GM15510 (cell line): ENCODE results near the gene CDKN1C.
A peak's percentile ranks its signal among the peaks of the same experiment; 100 is the strongest.

Experiments used
- POLR2A ChIP-seq: IDR thresholded peaks from 3 replicates; pipeline ENCODE4 v1.6.1; 2011; ENCODE audit warnings: borderline replicate concordance; ENCODE audit not compliant: insufficient read length; ENCODE audit errors: extremely low read depth

The CDKN1C gene

GRCh38 chr11:2885678-2886081, at the start of gene CDKN1C:
Gene CDKN1C, minus strand, starts transcription at chr11:2885775. Its CDS starts 319 bp downstream, at chr11:2885456.
- TF ChIP-seq POLR2A: no peak

GRCh38 chr11:2934611-2935239, 49.1 kb upstream of the CDKN1C start:
- no peak for TF ChIP-seq POLR2A

GRCh38 chr11:2934021-2934550, 48.5 kb upstream of the CDKN1C start:
- TF ChIP-seq POLR2A: no peak

GRCh38 chr11:2933375-2934020, 47.9 kb upstream of the CDKN1C start:
- TF ChIP-seq POLR2A: no peak

GRCh38 chr11:2932850-2933251, 47.3 kb upstream of the CDKN1C start:
- no peak for TF ChIP-seq POLR2A

GRCh38 chr11:2931771-2932738, 46.5 kb upstream of the CDKN1C start:
- TF ChIP-seq POLR2A: no peak

GRCh38 chr11:2931420-2931746, 45.8 kb upstream of the CDKN1C start:
- TF ChIP-seq POLR2A: no peak

GRCh38 chr11:2930704-2931419, 45.3 kb upstream of the CDKN1C start:
- TF ChIP-seq POLR2A: no peak

GRCh38 chr11:2929950-2930703, 44.6 kb upstream of the CDKN1C start:
- no peak for TF ChIP-seq POLR2A

GRCh38 chr11:2929531-2929949, 44.0 kb upstream of the CDKN1C start:
- no peak for TF ChIP-seq POLR2A

- peak; percentile 26 for TF ChIP-seq POLR2A
These were observed 43.3 kb upstream of the CDKN1C start, which contains the start of gene PHLDA2 for GRCh38 chr11:2928605-2929530. Gene PHLDA2, minus strand, starts transcription at chr11:2929420. Its CDS starts 56 bp downstream, at chr11:2929364.

GRCh38 chr11:2927851-2928604, 42.5 kb upstream of the CDKN1C start:
- no peak for TF ChIP-seq POLR2A
